Measurements from ENCODE around the gene PZP.
"Not testable (repeated sequence)": the region's sequence is repeated elsewhere in the genome, so short reads cannot be mapped to it uniquely, and the experiment has no call there.

PZP gene

GRCh38 chr12:9208229-9208628 lies at the start of gene PZP:
PZP (minus strand) TSS chr12:9208395; CDS start chr12:9208341, 54 bp downstream.
- no peak for DNase-seq

- DNase-seq: no peak
Measured at GRCh38 chr12:9256758-9257405, 48.7 kb upstream of the PZP start.

- no peak for DNase-seq
Measured at GRCh38 chr12:9256341-9256740, 48.1 kb upstream of the PZP start.

- no peak for DNase-seq
Measured at GRCh38 chr12:9255837-9256236, 47.6 kb upstream of the PZP start.

- DNase-seq: no peak
Measured at GRCh38 chr12:9253464-9253863, 45.3 kb upstream of the PZP start.

- DNase-seq: not testable (repeated sequence)
Measured at GRCh38 chr12:9252791-9253190, 44.6 kb upstream of the PZP start.

GRCh38 chr12:9252256-9252655 lies 44.1 kb upstream of the PZP start:
- no peak for DNase-seq

- no peak for DNase-seq
Measured at GRCh38 chr12:9248435-9248834, 40.2 kb upstream of the PZP start.

GRCh38 chr12:9244894-9245293 lies 36.7 kb upstream of the PZP start:
- DNase-seq: no peak

GRCh38 chr12:9243999-9244649 lies 35.9 kb upstream of the PZP start:
- no peak for DNase-seq

- DNase-seq: no peak
Measured at GRCh38 chr12:9241301-9241700, 33.1 kb upstream of the PZP start.

- no peak for DNase-seq
Measured at GRCh38 chr12:9240776-9241175, 32.6 kb upstream of the PZP start.

GRCh38 chr12:9240004-9240635 lies 31.9 kb upstream of the PZP start:
- peak; percentile 50 for DNase-seq

GRCh38 chr12:9237286-9237685 lies 29.1 kb upstream of the PZP start:
- no peak for DNase-seq

- no peak for DNase-seq
Measured at GRCh38 chr12:9235519-9235918, 27.3 kb upstream of the PZP start.

- no peak for DNase-seq
Measured at GRCh38 chr12:9227950-9228349, 19.8 kb upstream of the PZP start.

- no peak for DNase-seq
Measured at GRCh38 chr12:9223830-9224229, 15.6 kb upstream of the PZP start.

GRCh38 chr12:9221483-9221882 lies 13.3 kb upstream of the PZP start:
- no peak for DNase-seq

GRCh38 chr12:9221011-9221410 lies 12.8 kb upstream of the PZP start:
- not testable (repeated sequence) for DNase-seq

GRCh38 chr12:9214534-9214933 lies 6.3 kb upstream of the PZP start:
- DNase-seq: no peak

- no peak for DNase-seq
Measured at GRCh38 chr12:9211687-9212086, 3.5 kb upstream of the PZP start.

GRCh38 chr12:9204380-9204779 lies 3.8 kb downstream of the PZP start:
- DNase-seq: no peak

- DNase-seq: no peak
Measured at GRCh38 chr12:9198012-9198411, 10.2 kb downstream of the PZP start.

GRCh38 chr12:9184276-9184675 lies 23.9 kb downstream of the PZP start:
- DNase-seq: no peak

Measured in CD4-positive, alpha-beta T cell treated with Interleukin-12 subunit alpha and Interleukin-12 subunit beta, for 1 hour (primary cell).